ENCODE results near the gene TMEM121.
"Not testable (repeated sequence)": the region's sequence is repeated elsewhere in the genome, so short reads cannot be mapped to it uniquely, and the experiment has no call there.

Gene TMEM121

DNA sequence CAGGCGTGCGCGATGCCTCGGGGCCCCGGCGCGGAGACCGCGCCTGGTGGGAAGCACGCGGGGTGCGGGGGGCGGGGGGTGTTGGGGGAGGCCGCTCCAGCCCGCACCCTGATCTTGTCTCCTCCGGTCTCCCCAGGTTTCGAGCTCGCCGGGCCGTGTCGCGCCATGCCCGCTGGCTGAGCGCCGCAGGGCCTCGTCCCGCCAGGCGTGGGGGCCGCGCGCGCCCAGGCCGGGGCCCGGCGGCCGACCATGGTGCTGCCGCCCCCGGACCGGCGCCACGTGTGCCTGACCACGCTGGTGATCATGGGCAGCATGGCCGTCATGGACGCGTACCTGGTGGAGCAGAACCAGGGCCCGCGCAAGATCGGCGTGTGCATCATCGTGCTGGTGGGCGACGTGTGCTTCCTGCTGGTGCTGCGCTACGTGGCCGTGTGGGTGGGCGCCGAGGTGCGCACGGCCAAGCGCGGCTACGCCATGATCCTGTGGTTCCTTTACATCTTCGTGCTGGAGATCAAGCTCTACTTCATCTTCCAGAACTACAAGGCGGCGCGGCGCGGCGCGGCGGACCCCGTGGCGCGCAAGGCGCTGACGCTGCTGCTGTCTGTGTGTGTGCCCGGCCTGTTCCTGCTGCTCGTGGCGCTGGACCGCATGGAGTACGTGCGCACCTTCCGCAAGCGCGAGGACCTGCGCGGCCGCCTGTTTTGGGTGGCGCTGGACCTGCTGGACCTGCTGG lies 2.4 kb downstream of the TMEM121 start:
- no peak for DNase-seq

DNA sequence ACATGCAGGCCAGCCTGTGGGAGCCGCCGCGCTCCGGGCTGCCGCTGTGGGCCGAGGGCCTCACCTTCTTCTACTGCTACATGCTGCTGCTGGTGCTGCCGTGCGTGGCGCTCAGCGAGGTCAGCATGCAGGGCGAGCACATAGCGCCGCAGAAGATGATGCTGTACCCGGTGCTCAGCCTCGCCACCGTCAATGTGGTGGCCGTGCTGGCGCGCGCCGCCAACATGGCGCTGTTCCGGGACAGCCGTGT lies 2.9 kb downstream of the TMEM121 start:
- no peak for DNase-seq

DNA sequence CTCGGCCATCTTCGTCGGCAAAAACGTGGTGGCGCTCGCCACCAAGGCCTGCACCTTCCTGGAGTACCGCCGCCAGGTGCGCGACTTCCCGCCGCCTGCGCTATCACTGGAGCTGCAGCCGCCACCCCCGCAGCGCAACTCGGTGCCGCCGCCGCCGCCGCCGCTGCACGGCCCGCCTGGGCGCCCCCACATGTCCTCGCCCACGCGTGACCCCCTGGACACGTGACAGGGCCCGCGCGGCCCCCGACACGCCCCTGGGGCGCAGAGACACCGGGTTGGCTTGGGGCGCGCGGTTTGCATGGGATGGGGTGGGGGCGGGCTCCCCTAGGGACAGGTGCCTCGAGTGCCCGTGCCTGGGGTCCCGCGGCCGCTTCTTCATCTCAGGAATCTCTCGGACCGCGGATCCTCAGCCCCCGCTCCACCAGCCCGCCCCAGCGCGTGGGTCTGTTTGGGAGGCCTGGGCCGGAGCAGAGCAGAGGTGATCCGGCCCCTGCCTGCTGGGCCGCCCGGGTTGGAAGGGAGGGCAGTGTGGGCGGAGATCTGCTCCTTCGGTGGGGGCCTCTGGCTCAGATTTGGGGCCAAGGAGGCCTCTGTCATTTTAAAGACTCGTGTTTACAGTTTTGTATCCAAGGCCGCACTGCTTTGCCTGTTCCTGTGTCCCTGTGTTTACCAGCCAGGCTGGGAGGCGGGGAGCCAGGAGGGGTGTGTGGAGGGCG lies 3.3 kb downstream of the TMEM121 start:
- no peak for DNase-seq

DNA sequence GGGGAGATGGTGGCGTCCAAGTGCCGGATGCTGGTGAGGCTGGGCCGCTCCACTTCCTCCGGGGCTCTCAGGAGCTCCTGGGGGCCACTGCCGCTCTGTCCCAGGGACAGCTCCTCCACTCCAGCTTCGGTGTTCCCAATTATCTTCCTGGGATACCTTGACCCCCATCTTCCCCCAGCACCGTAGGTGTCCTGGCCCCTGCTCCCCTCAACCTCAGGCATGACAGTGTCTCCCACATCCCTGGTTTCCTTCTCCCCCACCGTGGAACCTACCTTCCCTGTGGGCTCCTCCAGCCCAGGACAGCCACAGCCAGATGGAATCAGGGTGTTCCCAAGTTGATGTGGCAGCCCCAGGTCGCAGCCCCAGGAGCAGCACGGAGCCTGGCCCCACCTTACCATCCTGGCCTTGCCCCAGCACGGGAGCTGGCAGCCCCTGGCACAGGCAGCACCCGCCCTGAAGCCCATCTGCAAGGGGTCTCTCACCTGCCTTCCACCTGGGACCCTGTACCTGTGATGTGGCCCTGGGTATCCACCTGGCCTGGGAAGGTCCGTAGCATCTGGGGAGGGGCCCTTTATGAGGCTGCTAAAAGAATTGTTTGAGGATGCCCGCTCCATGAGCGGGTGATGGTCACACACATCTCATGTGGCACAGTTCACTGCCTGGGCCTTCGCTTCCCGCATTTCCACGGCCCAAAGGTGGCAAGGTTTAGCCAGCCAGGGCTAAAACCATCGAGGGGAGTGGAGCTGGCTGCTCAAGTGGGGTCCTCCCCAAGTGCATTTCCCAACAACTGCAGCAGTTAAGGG lies 4.1 kb downstream of the TMEM121 start:
- DNase-seq: no peak

DNA sequence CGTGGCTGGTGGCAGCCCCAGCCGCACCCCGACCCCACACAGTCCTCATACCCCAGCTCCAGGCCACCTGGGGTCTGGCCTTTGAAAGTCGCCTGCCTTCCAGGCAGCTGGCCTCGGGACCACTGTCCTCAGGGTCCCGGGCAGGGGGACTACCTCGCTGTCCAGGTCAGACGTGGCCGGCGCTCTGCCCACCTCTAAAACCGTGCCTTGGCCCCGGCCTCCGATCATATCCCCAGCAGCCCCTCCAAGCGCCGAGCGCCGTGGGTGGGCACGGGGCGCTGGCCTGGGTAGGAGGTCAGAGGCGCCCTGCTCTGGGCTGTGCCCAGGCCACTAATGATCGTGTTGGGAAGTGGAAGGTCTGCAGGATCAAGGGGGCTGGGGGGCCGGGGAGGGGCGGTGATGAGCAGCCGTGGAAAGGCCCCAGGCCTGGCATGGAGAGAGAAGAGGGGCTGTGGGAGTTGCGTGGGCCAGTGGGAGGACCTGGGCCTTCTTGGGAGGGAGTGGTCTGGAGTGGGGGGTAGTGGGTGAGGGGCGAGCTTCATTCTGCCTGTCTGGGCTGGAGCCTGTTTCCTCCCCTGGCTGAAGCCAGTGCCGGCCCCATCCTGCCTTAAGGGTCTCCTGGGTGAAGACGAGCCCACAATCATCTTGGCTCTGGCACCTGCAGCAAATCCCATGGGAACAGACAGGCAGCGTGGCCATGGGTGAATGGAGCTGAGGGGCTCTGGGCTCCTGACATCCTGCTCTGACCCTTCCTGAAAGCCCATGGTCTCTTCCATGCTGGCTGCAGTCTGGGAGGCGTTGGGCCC lies 4.9 kb downstream of the TMEM121 start:
- no peak for DNase-seq

DNA sequence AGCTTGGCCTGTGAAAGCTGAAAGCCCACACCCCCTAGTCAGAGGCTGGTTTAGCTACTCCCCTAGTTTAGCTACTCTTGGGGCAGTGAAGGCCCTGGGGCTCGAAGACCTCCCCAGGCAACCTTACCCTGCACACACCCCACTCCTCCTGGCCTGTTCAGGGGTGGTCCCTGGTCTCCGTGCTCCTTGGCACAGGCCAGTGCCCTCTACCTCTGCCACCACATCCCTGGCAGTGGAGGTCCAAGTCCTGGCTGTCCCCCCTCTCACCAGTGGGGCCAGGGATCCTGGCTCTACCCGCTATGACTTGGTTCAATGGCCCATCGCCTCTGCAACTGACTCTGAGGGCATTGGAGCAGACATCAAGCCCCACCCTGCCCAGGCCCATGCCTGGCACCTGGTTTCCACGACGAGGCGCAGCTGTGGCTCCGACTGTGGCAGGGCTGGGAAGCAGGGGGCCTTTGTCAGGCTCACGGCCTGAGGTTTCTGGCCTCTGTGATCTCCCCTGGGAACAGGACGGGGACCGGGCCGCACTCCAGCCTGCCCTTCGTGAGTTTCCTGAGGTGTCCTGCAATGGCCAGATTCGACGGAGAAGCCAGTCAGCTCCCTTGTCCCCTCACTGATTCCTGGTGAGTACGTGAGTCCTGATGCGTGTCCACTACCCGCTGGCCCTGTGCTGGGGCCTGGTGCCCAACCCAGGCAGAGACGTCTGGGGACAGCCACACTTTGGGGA lies 5.7 kb downstream of the TMEM121 start:
- no peak for DNase-seq

- peak in 1 of 2 experiments; percentile 51 for DNase-seq
Observed at GRCh38 chr14:105532735-105533141, 6.4 kb downstream of the TMEM121 start.

DNA sequence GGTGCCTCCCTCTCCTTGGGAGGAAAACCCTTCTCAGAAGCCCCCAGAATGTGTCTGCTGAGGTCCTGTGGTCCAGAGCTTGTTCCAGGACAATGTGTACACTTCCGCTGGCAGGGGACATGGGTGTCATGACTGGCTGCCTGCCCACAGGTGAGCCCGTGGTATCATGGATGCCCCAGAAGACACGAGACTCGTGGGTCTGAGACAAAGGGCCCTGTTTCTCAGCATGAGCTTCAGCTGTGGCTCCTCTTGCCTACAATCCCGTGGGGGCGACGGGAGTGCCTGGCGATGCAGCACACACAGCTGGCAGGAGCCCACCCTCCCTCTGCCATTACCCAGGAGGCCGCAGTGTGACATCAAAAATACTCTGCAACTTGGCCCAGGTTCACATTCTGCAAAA lies 7.0 kb downstream of the TMEM121 start:
- DNase-seq: no peak

DNA sequence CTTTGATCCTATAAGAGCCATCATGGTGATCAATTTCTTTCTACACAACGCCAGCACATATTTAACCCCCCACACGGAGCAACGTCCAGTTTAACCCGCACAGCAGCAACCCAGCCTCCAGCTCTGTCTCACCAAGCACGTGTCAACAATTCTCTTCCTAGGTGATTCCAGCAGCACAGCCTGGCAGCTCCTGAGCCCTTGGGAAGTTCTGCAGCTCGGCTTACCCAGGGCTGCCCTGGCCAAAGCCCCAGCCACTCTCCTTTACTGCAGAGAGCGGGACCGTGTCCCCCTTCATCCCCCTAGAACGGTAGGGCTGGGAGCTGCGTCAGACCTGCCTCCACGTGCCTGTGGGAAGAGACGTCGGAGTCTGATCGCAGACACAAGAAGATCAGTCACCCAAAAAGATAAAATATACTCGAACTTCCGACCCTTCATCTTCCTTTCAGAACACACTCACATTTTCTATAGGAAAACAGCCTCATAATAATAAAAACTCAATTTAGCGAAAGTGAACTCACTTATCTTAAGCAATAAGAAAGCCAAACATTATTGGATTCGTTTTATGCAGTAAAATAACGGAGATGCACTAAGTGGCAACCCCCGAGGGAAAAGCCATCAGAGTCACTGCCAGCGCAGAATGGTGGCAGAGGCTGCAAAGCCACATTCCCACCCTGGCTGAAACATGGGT lies 7.6 kb downstream of the TMEM121 start:
- DNase-seq: no peak

DNA sequence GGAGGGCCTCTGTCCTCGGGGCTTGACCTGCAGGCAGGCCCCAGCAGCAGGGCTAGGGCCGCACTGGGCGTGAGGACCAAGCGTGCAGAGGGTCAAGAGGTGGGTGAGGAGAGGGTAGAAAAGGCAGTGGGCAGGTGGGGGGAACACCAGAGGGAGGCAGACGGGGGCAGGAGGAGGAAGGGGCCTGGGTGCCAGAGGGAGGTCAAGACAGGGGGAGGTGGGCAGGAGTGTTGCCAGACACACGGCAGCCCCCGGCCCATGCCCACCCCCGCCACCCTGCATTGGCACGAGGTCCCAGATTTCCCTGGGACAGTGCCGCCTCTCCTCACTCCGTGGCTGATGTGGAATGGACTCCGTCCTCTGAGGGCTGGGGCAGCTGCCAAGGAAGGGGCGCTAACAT lies 8.2 kb downstream of the TMEM121 start:
- DNase-seq: no peak

GRCh38 chr14:105536051-105536450 lies 9.7 kb downstream of the TMEM121 start:
- DNase-seq: no peak

DNA sequence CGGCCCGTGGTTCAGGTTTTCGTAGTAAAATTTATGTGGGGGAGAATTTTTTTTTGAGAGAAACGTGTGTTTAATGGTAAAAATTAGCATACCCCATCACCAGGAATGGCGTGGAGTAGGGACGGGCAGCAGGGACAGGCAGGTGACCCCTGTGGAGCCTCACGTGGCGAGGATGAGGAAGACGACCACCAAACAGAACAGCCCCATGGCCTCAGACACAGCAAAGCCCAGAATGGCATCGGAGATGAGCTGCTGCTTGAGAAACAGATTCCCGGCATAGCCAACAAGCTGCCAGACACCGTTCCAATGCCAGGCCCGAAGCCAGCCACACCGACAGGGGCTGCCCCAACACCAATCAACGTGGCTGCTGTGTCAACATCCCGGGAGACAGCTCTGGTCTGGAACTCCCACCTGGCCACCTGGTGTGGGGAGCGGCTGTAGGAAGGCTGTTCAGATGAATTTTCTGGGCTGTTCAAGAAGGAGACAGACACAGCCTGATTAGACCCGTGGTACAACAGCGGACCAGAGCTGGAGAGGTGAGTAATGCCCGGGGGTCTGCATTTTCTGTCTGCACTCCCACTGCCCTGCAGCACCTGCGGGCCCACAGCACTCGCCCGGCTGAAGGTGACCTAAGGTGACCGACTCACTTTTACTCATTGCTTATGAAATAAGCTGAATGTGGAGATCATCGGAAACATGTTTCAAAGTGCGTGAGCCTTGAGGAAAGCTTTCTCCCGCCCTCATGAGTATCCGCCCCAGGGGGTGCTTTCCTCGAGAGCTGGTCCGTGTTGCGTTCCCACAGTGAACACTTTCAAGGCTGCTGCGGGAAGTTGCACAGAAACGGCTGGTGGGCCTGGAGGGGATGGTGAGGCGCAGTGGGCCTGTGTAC lies 10.6 kb downstream of the TMEM121 start:
- no peak for DNase-seq

DNA sequence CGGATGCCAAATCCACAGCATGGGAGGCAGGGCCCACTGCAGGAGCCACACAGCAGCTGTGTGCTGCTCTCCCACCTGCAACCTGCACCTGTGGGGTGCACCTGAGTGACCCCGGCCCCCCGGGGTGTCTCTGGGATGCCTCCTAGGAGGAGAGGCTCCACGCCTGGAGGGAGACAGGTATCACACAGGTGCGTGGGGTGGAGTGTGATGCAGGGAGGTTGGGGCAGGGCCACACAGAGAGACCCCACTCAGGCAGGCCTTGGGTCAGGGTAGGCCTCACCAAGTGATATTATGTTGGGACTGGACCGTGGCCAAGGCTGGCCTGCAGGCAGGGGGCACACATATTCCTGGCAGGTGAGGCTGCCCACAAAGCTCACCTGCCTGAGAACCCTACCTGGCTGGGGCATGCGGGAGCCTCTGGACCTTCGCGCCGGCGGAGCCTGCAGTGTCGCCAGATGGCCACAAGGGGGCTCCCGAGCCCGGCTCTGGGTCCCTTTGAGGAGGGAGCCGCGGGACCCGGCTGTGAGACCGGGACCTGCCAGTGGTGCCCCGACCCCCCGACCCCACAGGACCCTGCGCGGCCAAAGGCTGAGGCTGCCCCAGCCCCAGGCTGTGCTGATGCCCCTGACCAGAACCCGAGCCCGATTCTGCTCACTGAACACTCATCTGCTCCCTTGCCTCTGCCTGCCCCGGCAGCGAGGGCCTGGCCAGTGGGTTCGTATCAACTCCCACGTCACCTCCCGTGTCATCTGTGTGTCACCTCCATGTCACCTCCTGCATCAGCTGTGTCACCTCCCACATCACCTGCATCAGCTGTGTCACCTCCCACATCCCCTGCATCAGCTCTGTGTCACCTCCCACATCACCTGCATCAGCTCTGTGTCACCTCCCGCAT lies 11.4 kb downstream of the TMEM121 start:
- DNase-seq: peak in 1 of 2 experiments; percentile 60

GRCh38 chr14:105538481-105539049 lies 12.2 kb downstream of the TMEM121 start:
- DNase-seq: no peak

- DNase-seq: no peak
Observed at GRCh38 chr14:105540811-105541210, 14.4 kb downstream of the TMEM121 start.

- no peak for DNase-seq
Observed at GRCh38 chr14:105541218-105541875, 15.0 kb downstream of the TMEM121 start.

- not testable (repeated sequence) for DNase-seq
Observed at GRCh38 chr14:105545676-105546075, 19.3 kb downstream of the TMEM121 start.

DNA sequence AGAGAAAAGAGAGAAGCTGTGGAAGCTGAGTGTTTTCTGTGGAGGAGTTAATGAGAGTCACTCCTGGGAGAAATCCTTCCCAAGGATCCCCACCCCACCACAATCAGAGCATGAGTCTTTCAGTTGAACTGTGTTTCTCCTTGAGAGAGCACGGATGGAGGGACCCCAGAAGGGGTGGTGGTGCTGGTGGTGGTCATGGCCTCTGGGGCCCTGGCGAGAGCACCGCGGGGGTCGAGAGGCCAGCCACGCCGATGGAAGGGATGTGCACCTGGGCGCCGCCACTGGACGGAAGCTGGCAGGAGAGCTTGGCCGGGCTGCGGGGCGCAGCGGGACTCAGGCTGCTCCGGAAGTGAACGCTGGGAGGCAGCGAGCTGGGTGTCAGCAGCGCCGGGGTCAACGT lies 20.0 kb downstream of the TMEM121 start:
- DNase-seq: not testable (repeated sequence)

GRCh38 chr14:105547072-105547471 lies 20.7 kb downstream of the TMEM121 start:
- DNase-seq: not testable (repeated sequence)
